ENCODE measurements around the gene C15orf39. TPM values are rescaled to one million over a fixed set of nuclear protein-coding genes. Genes with fewer than 3 reads are reported as not detected.

The C15orf39 gene
- total and polyA plus RNA-seq, 2 of the 13 experiments (the other 11 are each of a cell fraction or from before 2014, with no cell fraction given) = 6.2 to 13.5 TPM

DNA sequence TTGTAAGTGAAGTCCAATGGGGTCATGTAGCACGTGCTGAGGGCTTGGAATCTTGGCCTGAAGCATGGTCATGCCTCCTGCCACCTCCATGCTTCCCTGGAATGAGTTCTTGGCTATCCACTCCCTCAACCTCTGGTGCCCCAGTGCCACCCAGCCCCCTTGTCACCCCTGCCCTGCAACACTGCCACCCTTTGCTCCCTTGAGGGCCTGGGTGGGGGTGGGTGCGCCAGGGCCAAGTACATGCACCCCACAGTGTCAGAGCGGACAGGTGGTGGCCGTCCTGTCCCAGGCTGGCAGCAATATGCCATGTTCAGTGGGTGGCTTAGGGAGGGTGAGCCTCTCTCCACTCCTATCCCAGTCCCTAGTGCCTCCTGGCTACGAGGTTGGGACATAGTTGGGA is 27.6 kb upstream of the C15orf39 start:
- Histone ChIP-seq H3K9me3 (ENCODE audit: low read length) (no peaks in the 10 kb centered on the region; the same call in 1 of the 2 replicates), H3K4me3 (replicated peaks in 1 of 3; ENCODE audit: insufficient read depth in 1 of 3, low read depth in 2 of 3, low read length in 3 of 3) (no peak overlapping the region), H3K4me1 (ENCODE audit: insufficient read depth, low read length) (peaks cover 82% of the 10 kb centered on the region), H3K36me3 (replicated peaks in 1 of 2; ENCODE audit: control insufficient read depth in 1 of 2, insufficient read depth in 2 of 2, low read length in 2 of 2) (no peaks in the 10 kb centered on the region), H3K9ac (ENCODE audit: insufficient read depth, low read depth, low read length) (no peak overlapping the region), H3K27me3 (ENCODE audit: control insufficient read depth in 1 of 2, insufficient read depth in 2 of 2, low read length in 2 of 2) (no peaks in the 10 kb centered on the region; a peak in 1 of 5 replicates), H3K27ac (ENCODE audit: extremely low read length, insufficient read depth, low read length) (no peak overlapping the region), H2AFZ (ENCODE audit: low read length) (no peak overlapping the region), H3K79me2 (ENCODE audit: insufficient read depth, low read length) (no peaks in the 10 kb centered on the region), H4K20me1 (ENCODE audit: insufficient read depth, low read length) (no peaks in the 10 kb centered on the region), H3K4me2 (ENCODE audit: low read depth, low read length) (no peak overlapping the region)
- TF ChIP-seq, protein P1, sequence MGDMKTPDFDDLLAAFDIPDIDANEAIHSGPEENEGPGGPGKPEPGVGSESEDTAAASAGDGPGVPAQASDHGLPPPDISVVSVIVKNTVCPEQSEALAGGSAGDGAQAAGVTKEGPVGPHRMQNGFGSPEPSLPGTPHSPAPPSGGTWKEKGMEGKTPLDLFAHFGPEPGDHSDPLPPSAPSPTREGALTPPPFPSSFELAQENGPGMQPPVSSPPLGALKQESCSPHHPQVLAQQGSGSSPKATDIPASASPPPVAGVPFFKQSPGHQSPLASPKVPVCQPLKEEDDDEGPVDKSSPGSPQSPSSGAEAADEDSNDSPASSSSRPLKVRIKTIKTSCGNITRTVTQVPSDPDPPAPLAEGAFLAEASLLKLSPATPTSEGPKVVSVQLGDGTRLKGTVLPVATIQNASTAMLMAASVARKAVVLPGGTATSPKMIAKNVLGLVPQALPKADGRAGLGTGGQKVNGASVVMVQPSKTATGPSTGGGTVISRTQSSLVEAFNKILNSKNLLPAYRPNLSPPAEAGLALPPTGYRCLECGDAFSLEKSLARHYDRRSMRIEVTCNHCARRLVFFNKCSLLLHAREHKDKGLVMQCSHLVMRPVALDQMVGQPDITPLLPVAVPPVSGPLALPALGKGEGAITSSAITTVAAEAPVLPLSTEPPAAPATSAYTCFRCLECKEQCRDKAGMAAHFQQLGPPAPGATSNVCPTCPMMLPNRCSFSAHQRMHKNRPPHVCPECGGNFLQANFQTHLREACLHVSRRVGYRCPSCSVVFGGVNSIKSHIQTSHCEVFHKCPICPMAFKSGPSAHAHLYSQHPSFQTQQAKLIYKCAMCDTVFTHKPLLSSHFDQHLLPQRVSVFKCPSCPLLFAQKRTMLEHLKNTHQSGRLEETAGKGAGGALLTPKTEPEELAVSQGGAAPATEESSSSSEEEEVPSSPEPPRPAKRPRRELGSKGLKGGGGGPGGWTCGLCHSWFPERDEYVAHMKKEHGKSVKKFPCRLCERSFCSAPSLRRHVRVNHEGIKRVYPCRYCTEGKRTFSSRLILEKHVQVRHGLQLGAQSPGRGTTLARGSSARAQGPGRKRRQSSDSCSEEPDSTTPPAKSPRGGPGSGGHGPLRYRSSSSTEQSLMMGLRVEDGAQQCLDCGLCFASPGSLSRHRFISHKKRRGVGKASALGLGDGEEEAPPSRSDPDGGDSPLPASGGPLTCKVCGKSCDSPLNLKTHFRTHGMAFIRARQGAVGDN (CRISPR knock-in tag; IDR thresholded peaks at IDR 0.05) = peak; percentile 21; the same call in 1 of the 2 replicates
- TF ChIP-seq ZNF460 (CRISPR knock-in tag; IDR thresholded peaks at IDR 0.05; ENCODE audit: borderline replicate concordance) (no peak), MNT (IDR thresholded peaks at IDR 0.05) (peak; percentile 65), PPARG (CRISPR knock-in tag; conservative IDR thresholded peaks at IDR 0.05) (no peak), HDAC1 (CRISPR knock-in tag; IDR thresholded peaks at IDR 0.05) (no peak), SKI (IDR thresholded peaks at IDR 0.05; ENCODE audit: partially characterized antibody) (no peak), HNRNPL (IDR thresholded peaks at IDR 0.05; ENCODE audit: low read depth, low read length) (0 out of 2 replicates have a peak, but pooled peaks have one; percentile 49)
- 81% methylated on average over 3 of the region's 5 CpGs for WGBS (ENCODE audit: low lambda C conversion rate)
- FAIRE-seq = no peak
- ChIA-PET POLR2A (no interaction called here), CTCF (ENCODE audit: low intra/inter-chr PET ratio, low total read pairs) (no interaction called here)
- in situ Hi-C loops (cut with HindIII; ENCODE audit: extremely low pct_ligation_motif_present, low pct_unique_long_range_greater_than_20kb) (no loop called here), intact Hi-C loops (cut with micrococcal nuclease; ENCODE audit: unreplicated experiment) (no loop called here)
- no peak for DNase-seq (ENCODE audit: low spot score)
- no peak for ATAC-seq
- no TSS peak for BruUV-seq (replicated peaks)

Data from HepG2 (cell line).